Fibroblast of lung (primary cell): Measurements from ENCODE around the gene GALNT17.

Experiments used
- EZH2 ChIP-seq: IDR thresholded peaks from 2 replicates; pipeline ENCODE4 v1.5.1; 2012; ENCODE audit warnings: low read length, control low read depth, mild to moderate bottlenecking; ENCODE audit errors: missing control alignments
- TF ChIP-seq, protein P1 (sequence below), 2 donors: IDR thresholded peaks in 1 of 2; conservative IDR thresholded peaks in 1 of 2; 1 replicate in 1 of 2; 2 replicates in 1 of 2; pipeline ENCODE4 v1.5.1; 2011 to 2012; ENCODE audit warnings: low read length in 2 of 2, control low read depth in 1 of 2, inconsistent platforms in 1 of 2, low read depth in 1 of 2, mild to moderate bottlenecking in 1 of 2

DNA sequence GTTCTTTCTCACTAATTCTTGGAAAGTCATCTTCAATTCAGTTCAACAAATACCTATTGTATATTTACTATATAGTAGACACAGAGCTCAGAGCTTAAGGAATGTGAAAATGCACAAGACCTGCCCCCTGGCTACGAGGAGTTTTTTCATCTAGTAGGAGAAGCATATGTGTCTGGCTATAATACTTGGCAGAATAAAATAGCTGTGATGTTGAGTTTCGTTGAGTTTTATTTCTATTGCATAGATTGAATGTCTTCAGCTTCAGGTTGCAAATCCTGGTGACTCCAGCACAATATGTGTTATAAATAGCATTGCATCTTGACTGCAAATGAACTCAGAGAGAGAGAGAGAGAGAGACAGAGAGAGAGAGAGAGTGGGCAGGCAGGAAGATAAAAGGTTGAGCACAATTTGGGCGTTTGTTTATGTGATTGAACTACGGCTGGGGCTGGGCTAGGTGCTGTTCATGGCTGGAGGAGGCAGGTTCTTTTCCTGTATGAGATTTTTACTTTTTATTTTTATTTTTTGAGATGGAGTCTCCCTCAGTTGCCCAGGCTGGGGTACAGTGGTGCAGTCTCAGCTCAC is 229.6 kb downstream of the GALNT17 start:
- TF ChIP-seq, protein P1, sequence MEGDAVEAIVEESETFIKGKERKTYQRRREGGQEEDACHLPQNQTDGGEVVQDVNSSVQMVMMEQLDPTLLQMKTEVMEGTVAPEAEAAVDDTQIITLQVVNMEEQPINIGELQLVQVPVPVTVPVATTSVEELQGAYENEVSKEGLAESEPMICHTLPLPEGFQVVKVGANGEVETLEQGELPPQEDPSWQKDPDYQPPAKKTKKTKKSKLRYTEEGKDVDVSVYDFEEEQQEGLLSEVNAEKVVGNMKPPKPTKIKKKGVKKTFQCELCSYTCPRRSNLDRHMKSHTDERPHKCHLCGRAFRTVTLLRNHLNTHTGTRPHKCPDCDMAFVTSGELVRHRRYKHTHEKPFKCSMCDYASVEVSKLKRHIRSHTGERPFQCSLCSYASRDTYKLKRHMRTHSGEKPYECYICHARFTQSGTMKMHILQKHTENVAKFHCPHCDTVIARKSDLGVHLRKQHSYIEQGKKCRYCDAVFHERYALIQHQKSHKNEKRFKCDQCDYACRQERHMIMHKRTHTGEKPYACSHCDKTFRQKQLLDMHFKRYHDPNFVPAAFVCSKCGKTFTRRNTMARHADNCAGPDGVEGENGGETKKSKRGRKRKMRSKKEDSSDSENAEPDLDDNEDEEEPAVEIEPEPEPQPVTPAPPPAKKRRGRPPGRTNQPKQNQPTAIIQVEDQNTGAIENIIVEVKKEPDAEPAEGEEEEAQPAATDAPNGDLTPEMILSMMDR (conservative IDR thresholded peaks at IDR 0.05 in 1 of 2, IDR thresholded peaks at IDR 0.05 in 1 of 2; ENCODE audit: low read depth in 1 of 2, low read length in 2 of 2), result no peak
- no peak for TF ChIP-seq EZH2
